NCI-H345 treated with DMSO at 0.1 percent for 48 hours (cell line): ENCODE measurements around the gene ANKS6.
A peak's percentile ranks its signal among the peaks of the same experiment; 100 is the strongest.
"Not testable (repeated sequence)": the region's sequence is repeated elsewhere in the genome, so short reads cannot be mapped to it uniquely, and the experiment has no call there.

Experiments
- DNase-seq: peaks from one replicate; lab custom pipeline; 2025; ENCODE audit not compliant: unreplicated experiment; lab: John Stamatoyannopoulos, UW

The ANKS6 gene

GRCh38 chr9:98707166-98708102, 88.9 kb downstream of the ANKS6 start:
- peak; percentile 84 for DNase-seq

GRCh38 chr9:98706651-98707165, 89.6 kb downstream of the ANKS6 start:
- peak; percentile 84 for DNase-seq

GRCh38 chr9:98702835-98703380, 93.4 kb downstream of the ANKS6 start:
- no peak for DNase-seq

GRCh38 chr9:98702340-98702739, 94.0 kb downstream of the ANKS6 start:
- DNase-seq, result no peak

GRCh38 chr9:98701576-98701975, 94.8 kb downstream of the ANKS6 start:
- DNase-seq, result no peak

- no peak for DNase-seq
Observed at GRCh38 chr9:98700801-98701200, 95.6 kb downstream of the ANKS6 start.

- no peak for DNase-seq
Observed at GRCh38 chr9:98698856-98699255, 97.5 kb downstream of the ANKS6 start.

GRCh38 chr9:98694943-98695342, 101.4 kb downstream of the ANKS6 start:
- DNase-seq, result no peak

GRCh38 chr9:98692392-98692791, 104.0 kb downstream of the ANKS6 start:
- DNase-seq, result no peak

DNA sequence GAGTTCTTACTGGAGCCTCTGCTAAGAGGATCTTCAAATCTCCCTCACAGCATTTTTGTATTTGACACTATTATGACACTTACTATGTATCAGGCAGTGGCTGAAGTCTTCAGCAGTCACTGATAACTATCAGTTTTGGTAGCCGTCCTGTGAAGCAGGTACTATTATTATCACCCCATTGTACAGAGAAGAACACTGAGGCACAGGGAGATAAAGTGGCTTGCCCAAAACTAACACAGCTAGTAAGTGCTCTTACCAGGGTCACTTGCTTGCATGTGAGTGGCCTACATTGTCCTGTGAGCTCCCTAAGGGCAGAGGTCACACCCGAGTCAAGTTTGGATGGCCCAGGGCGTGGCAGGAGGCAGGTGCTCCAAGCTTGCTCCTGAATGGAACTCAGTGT, 104.5 kb downstream of the ANKS6 start:
- DNase-seq, result no peak

DNA sequence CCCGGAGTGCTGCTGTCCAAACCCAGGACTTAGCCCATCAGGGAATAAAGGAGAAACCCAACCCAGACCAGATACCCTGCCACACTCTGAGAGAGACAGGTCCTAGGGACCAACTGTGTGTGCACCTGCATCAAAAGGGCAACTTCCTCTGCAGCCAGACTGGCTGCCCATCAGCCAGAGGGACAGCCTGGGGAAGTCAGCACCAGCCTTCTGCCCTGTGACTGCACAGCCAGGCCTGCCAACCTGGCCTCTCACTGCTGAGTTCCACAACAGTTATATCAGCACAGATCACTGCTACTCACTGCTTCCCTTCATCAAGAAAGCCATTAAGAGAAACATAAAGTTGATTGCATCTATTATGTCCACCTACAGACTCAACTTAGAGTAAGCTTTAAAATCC, 105.7 kb downstream of the ANKS6 start:
- DNase-seq, result no peak

DNA sequence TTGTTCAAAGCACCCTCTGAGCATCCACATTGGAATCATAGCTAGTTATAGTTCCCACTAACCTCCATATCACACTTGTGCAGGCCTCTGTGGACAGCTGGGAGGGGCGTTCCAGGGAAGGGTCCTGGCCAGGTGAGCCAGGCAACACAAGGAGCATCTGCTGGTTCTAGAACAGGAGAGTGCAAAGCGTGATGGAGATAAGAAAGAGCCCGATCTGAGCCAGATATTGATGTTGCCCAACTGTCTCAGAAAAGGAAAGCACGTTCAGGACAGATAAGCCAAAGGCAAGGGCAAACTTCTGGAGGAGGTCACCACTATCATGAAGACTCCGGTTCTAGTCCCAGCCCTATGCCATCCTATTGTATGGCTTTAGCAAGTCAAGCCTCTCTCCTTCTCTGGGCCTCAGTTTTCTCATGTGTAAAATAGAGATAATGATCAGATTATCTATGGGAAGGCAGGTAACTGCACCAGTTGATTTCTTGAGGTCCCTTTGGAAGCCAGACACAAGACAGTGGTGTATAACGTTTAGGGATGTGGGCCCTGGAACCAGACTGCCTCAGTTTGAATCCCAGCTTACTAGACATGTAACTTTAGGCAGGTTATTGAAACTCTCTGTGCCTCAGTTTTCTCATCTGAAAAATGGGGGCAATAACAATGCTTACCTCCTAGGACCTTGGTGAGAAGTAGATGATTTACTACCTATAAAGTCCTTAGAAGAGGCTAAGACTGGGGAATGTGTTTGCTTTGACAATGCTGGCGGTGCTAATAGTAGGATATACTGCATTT, 107.5 kb downstream of the ANKS6 start:
- no peak for DNase-seq

DNA sequence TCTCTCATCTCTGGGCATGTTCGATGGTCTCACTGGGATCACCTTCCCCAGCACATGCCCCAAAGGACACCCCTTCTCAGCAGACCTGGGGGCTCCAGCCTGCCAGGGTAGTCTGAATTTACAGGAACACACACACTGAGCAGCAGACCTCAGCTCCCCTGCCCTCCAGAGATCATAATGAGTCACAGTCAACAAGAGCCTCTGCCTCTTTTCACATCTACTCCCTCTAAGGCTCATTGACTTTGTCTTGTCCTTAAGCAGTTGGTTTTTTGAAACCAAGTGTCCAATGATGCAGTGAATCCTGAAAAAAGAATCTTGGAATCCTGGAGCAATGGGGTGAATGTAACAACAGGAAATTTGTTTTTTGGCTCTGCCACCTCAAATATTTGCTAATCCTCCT, 108.4 kb downstream of the ANKS6 start:
- no peak for DNase-seq

- DNase-seq, result no peak
Observed at GRCh38 chr9:98686961-98687855, 109.1 kb downstream of the ANKS6 start.

- not testable (repeated sequence) for DNase-seq
Observed at GRCh38 chr9:98684816-98685215, 111.5 kb downstream of the ANKS6 start.
